ENCODE results near the gene DPEP3.

DPEP3 gene

GRCh38 chr16:67977469-67978227, 2.7 kb downstream of the DPEP3 start:
- TF ChIP-seq CEBPB (IDR thresholded peaks at IDR 0.05): no peak
- no peak for TF ChIP-seq YY1 (IDR thresholded peaks at IDR 0.05; ENCODE audit: low read depth)
- no peak for TF ChIP-seq EGR1 (IDR thresholded peaks at IDR 0.05)
- no peak for TF ChIP-seq NFIC (IDR thresholded peaks at IDR 0.05)
- TF ChIP-seq RAD21 (IDR thresholded peaks at IDR 0.05; ENCODE audit: low read depth): no peak
- no peak for TF ChIP-seq FOXM1 (IDR thresholded peaks at IDR 0.05; ENCODE audit: borderline replicate concordance, low read depth)
- no peak for TF ChIP-seq TAF1 (IDR thresholded peaks at IDR 0.05; ENCODE audit: low read depth)
- no peak for TF ChIP-seq CREB1 (IDR thresholded peaks at IDR 0.05; ENCODE audit: low read depth)
- no peak for TF ChIP-seq TEAD4 (IDR thresholded peaks at IDR 0.05)
- TF ChIP-seq ZBTB7A (IDR thresholded peaks at IDR 0.05; ENCODE audit: low read depth): no peak
- no peak for TF ChIP-seq REST (IDR thresholded peaks at IDR 0.05; ENCODE audit: low read depth)
- no peak for TF ChIP-seq TCF12 (IDR thresholded peaks at IDR 0.05; ENCODE audit: low read depth)

- TF ChIP-seq ZBTB7A (IDR thresholded peaks at IDR 0.05; ENCODE audit: low read depth) (no peak), RAD21 (IDR thresholded peaks at IDR 0.05; ENCODE audit: low read depth) (no peak), TAF1 (IDR thresholded peaks at IDR 0.05; ENCODE audit: low read depth) (no peak), TEAD4 (IDR thresholded peaks at IDR 0.05) (no peak), EP300 (IDR thresholded peaks at IDR 0.05; ENCODE audit: borderline replicate concordance) (no peak), CREB1 (IDR thresholded peaks at IDR 0.05; ENCODE audit: low read depth) (no peak), NFIC (IDR thresholded peaks at IDR 0.05) (no peak), TCF12 (IDR thresholded peaks at IDR 0.05; ENCODE audit: low read depth) (no peak), USF1 (IDR thresholded peaks at IDR 0.05) (no peak), MAX (IDR thresholded peaks at IDR 0.05) (no peak)
These were observed 3.3 kb downstream of the DPEP3 start for GRCh38 chr16:67977005-67977404.

- no peak for TF ChIP-seq YY1 (IDR thresholded peaks at IDR 0.05; ENCODE audit: low read depth)
- TF ChIP-seq EGR1 (IDR thresholded peaks at IDR 0.05): no peak
- no peak for TF ChIP-seq MAX (IDR thresholded peaks at IDR 0.05)
- no peak for TF ChIP-seq ZBTB7A (IDR thresholded peaks at IDR 0.05; ENCODE audit: low read depth)
- no peak for TF ChIP-seq USF1 (IDR thresholded peaks at IDR 0.05)
- no peak for TF ChIP-seq EP300 (IDR thresholded peaks at IDR 0.05; ENCODE audit: borderline replicate concordance)
- TF ChIP-seq TAF1 (IDR thresholded peaks at IDR 0.05; ENCODE audit: low read depth): no peak
- TF ChIP-seq CREB1 (IDR thresholded peaks at IDR 0.05; ENCODE audit: low read depth): no peak
These were observed 4.1 kb downstream of the DPEP3 start for GRCh38 chr16:67976205-67976604.

- TF ChIP-seq CREB1 (IDR thresholded peaks at IDR 0.05; ENCODE audit: low read depth) (no peak), MAX (IDR thresholded peaks at IDR 0.05) (no peak), TAF1 (IDR thresholded peaks at IDR 0.05; ENCODE audit: low read depth) (no peak), TEAD4 (IDR thresholded peaks at IDR 0.05) (no peak), ZBTB7A (IDR thresholded peaks at IDR 0.05; ENCODE audit: low read depth) (no peak), TCF12 (IDR thresholded peaks at IDR 0.05; ENCODE audit: low read depth) (no peak), REST (IDR thresholded peaks at IDR 0.05; ENCODE audit: low read depth) (no peak), EGR1 (IDR thresholded peaks at IDR 0.05) (no peak), RAD21 (IDR thresholded peaks at IDR 0.05; ENCODE audit: low read depth) (no peak), FOXM1 (IDR thresholded peaks at IDR 0.05; ENCODE audit: borderline replicate concordance, low read depth) (no peak), EP300 (IDR thresholded peaks at IDR 0.05; ENCODE audit: borderline replicate concordance) (no peak), USF1 (IDR thresholded peaks at IDR 0.05) (no peak), YY1 (IDR thresholded peaks at IDR 0.05; ENCODE audit: low read depth) (no peak), CEBPB (IDR thresholded peaks at IDR 0.05) (no peak), NFIC (IDR thresholded peaks at IDR 0.05) (no peak)
These were observed 4.8 kb downstream of the DPEP3 start for GRCh38 chr16:67975321-67976105.

Data from Ishikawa (cell line).